ENCODE data around the gene MALAT1.

- no peak for TF ChIP-seq CTCF (conservative IDR thresholded peaks at IDR 0.05; ENCODE audit: low read depth in 2 of 2)
- no peak; the same call in 1 of the 2 replicates for TF ChIP-seq POLR2AphosphoS5 (IDR thresholded peaks at IDR 0.05; ENCODE audit: low read depth)
- no peak for TF ChIP-seq EZH2 (IDR thresholded peaks at IDR 0.05; ENCODE audit: low read depth, unreplicated experiment)
- TF ChIP-seq EZH2phosphoT487 (IDR thresholded peaks at IDR 0.05; ENCODE audit: unreplicated experiment) = no peak
- TF ChIP-seq ZNF114 (CRISPR knock-in tag; IDR thresholded peaks at IDR 0.05) = no peak
- no peak for TF ChIP-seq CREB1 (CRISPR knock-in tag; IDR thresholded peaks at IDR 0.05; ENCODE audit: low read depth)
- no peak for TF ChIP-seq NANOG (IDR thresholded peaks at IDR 0.05; ENCODE audit: borderline replicate concordance)
- TF ChIP-seq, protein P1, sequence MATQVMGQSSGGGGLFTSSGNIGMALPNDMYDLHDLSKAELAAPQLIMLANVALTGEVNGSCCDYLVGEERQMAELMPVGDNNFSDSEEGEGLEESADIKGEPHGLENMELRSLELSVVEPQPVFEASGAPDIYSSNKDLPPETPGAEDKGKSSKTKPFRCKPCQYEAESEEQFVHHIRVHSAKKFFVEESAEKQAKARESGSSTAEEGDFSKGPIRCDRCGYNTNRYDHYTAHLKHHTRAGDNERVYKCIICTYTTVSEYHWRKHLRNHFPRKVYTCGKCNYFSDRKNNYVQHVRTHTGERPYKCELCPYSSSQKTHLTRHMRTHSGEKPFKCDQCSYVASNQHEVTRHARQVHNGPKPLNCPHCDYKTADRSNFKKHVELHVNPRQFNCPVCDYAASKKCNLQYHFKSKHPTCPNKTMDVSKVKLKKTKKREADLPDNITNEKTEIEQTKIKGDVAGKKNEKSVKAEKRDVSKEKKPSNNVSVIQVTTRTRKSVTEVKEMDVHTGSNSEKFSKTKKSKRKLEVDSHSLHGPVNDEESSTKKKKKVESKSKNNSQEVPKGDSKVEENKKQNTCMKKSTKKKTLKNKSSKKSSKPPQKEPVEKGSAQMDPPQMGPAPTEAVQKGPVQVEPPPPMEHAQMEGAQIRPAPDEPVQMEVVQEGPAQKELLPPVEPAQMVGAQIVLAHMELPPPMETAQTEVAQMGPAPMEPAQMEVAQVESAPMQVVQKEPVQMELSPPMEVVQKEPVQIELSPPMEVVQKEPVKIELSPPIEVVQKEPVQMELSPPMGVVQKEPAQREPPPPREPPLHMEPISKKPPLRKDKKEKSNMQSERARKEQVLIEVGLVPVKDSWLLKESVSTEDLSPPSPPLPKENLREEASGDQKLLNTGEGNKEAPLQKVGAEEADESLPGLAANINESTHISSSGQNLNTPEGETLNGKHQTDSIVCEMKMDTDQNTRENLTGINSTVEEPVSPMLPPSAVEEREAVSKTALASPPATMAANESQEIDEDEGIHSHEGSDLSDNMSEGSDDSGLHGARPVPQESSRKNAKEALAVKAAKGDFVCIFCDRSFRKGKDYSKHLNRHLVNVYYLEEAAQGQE (IDR thresholded peaks at IDR 0.05; ENCODE audit: unreplicated experiment) = no peak
These were observed 1.0 kb downstream of the MALAT1 start for GRCh38 chr11:65499713-65500386.

Data from GM23338 (cell line).